ENCODE results near the gene PMEL. TPM values are rescaled to one million over a fixed set of nuclear protein-coding genes. Genes with fewer than 3 reads are reported as not detected.

PMEL gene
- total RNA-seq, 1 donor from 2014 or later = 1.0 TPM

- no peak overlapping the region for H3K4me3 Mint-ChIP-seq (ENCODE audit: unreplicated experiment)
- DNase-seq (ENCODE audit: extremely low spot score, unreplicated experiment) = no peak
- no peaks in the 10 kb centered on the region for H3K27me3 Mint-ChIP-seq (ENCODE audit: unreplicated experiment)
- H3K36me3 Mint-ChIP-seq (ENCODE audit: unreplicated experiment) = peaks cover 23% of the 10 kb centered on the region
- H3K4me1 Mint-ChIP-seq (ENCODE audit: unreplicated experiment) = no peaks in the 10 kb centered on the region
- no peak overlapping the region for H3K27ac Mint-ChIP-seq (ENCODE audit: unreplicated experiment)
- TF ChIP-seq CTCF (IDR thresholded peaks at IDR 0.05) = no peak
- no peaks in the 10 kb centered on the region for H3K9me3 Mint-ChIP-seq (ENCODE audit: unreplicated experiment)
Measured at GRCh38 chr12:55955800-55956508, 9.9 kb downstream of the PMEL start.

GRCh38 chr12:55955344-55955743, 10.5 kb downstream of the PMEL start:
- H3K36me3 Mint-ChIP-seq (ENCODE audit: unreplicated experiment) = peaks cover 23% of the 10 kb centered on the region
- TF ChIP-seq CTCF (IDR thresholded peaks at IDR 0.05) = no peak
- no peaks in the 10 kb centered on the region for H3K9me3 Mint-ChIP-seq (ENCODE audit: unreplicated experiment)
- no peak for DNase-seq (ENCODE audit: extremely low spot score, unreplicated experiment)
- no peaks in the 10 kb centered on the region for H3K4me1 Mint-ChIP-seq (ENCODE audit: unreplicated experiment)
- no peak overlapping the region for H3K27ac Mint-ChIP-seq (ENCODE audit: unreplicated experiment)
- no peak overlapping the region for H3K4me3 Mint-ChIP-seq (ENCODE audit: unreplicated experiment)
- no peaks in the 10 kb centered on the region for H3K27me3 Mint-ChIP-seq (ENCODE audit: unreplicated experiment)

GRCh38 chr12:55946553-55946952, 19.3 kb downstream of the PMEL start:
- H3K4me1 Mint-ChIP-seq (ENCODE audit: unreplicated experiment) = no peaks in the 10 kb centered on the region
- H3K4me3 Mint-ChIP-seq (ENCODE audit: unreplicated experiment) = no peak overlapping the region
- TF ChIP-seq CTCF (IDR thresholded peaks at IDR 0.05) = no peak
- peaks cover 39% of the 10 kb centered on the region for H3K36me3 Mint-ChIP-seq (ENCODE audit: unreplicated experiment)
- H3K27me3 Mint-ChIP-seq (ENCODE audit: unreplicated experiment) = no peaks in the 10 kb centered on the region
- no peak overlapping the region for H3K27ac Mint-ChIP-seq (ENCODE audit: unreplicated experiment)
- no peak for DNase-seq (ENCODE audit: extremely low spot score, unreplicated experiment)
- H3K9me3 Mint-ChIP-seq (ENCODE audit: unreplicated experiment) = no peaks in the 10 kb centered on the region

- Mint-ChIP-seq H3K9me3 (ENCODE audit: unreplicated experiment) (no peaks in the 10 kb centered on the region), H3K4me3 (ENCODE audit: unreplicated experiment) (no peak overlapping the region), H3K36me3 (ENCODE audit: unreplicated experiment) (peaks cover 37% of the 10 kb centered on the region), H3K4me1 (ENCODE audit: unreplicated experiment) (peaks cover 5% of the 10 kb centered on the region), H3K27ac (ENCODE audit: unreplicated experiment) (no peak overlapping the region), H3K27me3 (ENCODE audit: unreplicated experiment) (no peaks in the 10 kb centered on the region)
- no peak for TF ChIP-seq CTCF (IDR thresholded peaks at IDR 0.05)
- no peak for DNase-seq (ENCODE audit: extremely low spot score, unreplicated experiment)
Measured at GRCh38 chr12:55942577-55943136, 23.2 kb downstream of the PMEL start.

- Mint-ChIP-seq H3K4me3 (ENCODE audit: unreplicated experiment) (no peak overlapping the region), H3K4me1 (ENCODE audit: unreplicated experiment) (peaks cover 5% of the 10 kb centered on the region), H3K36me3 (ENCODE audit: unreplicated experiment) (peaks cover 33% of the 10 kb centered on the region), H3K27ac (ENCODE audit: unreplicated experiment) (peak overlapping the region; percentile 20), H3K9me3 (ENCODE audit: unreplicated experiment) (no peaks in the 10 kb centered on the region), H3K27me3 (ENCODE audit: unreplicated experiment) (no peaks in the 10 kb centered on the region)
- no peak for DNase-seq (ENCODE audit: extremely low spot score, unreplicated experiment)
- TF ChIP-seq CTCF (IDR thresholded peaks at IDR 0.05) = no peak
Measured at GRCh38 chr12:55942055-55942454, 23.8 kb downstream of the PMEL start.
